GM12801 (cell line): ENCODE results near the gene AAR2.

Experiments used
- TF ChIP-seq, protein P1 (sequence below): IDR thresholded peaks from one replicate; pipeline ENCODE4 v1.5.1; 2011; ENCODE audit warnings: control low read depth; ENCODE audit not compliant: insufficient read length; ENCODE audit errors: extremely low read depth

Gene AAR2

DNA sequence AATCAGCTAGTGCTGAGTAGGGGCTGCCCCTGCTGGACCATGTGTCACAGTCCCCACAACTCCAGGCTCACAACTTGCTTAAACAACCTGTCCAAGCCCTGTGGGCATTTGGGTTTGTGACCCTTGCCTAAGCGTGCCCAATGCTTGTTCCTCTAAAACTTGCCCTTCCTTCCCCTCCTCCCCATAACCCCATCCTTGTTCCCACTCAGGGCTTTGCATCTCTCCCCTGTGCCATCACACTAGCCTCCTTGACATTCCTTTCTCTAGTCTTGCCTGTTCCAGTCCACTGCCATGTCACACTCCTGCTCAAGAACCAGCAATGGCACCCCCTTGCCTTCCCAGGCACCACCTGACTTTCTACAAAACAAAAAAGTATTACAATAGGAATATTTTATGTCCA lies 67.6 kb downstream of the AAR2 start:
- TF ChIP-seq, protein P1, sequence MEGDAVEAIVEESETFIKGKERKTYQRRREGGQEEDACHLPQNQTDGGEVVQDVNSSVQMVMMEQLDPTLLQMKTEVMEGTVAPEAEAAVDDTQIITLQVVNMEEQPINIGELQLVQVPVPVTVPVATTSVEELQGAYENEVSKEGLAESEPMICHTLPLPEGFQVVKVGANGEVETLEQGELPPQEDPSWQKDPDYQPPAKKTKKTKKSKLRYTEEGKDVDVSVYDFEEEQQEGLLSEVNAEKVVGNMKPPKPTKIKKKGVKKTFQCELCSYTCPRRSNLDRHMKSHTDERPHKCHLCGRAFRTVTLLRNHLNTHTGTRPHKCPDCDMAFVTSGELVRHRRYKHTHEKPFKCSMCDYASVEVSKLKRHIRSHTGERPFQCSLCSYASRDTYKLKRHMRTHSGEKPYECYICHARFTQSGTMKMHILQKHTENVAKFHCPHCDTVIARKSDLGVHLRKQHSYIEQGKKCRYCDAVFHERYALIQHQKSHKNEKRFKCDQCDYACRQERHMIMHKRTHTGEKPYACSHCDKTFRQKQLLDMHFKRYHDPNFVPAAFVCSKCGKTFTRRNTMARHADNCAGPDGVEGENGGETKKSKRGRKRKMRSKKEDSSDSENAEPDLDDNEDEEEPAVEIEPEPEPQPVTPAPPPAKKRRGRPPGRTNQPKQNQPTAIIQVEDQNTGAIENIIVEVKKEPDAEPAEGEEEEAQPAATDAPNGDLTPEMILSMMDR = no peak

DNA sequence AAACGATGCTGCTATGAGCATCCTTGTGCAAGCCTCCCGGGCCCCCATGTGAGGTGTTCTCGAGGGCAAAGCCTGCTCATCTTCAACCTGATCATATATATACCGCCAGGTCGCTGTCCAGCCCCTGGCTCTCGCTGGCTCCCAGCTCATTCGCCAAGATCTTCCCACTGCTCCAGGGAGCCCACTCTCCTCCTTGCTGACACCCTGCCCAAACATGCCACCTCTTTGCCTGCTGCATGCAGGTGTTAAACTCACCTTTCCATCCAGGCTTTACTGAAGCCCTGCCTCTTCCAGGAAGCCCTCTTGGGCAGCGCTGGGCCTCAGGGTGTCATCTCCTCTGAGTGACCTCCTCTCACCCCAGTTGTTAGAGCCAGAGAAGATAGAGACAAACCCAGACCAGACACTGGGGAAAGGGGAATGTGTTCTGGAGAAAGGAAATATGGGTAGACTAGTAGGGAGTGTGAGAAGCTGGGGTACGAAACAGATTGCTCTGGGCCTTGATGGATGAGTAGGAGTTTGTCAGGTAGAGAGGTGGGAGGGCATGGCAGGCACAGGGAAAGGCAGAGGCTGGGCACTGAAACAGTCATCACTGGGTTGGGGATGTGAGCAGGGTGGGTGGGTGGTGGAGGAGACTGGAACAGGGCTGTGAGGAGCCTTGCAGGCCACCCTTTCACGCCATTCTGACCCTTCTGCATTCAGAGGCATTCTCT lies 68.7 kb downstream of the AAR2 start:
- TF ChIP-seq, protein P1 = no peak

DNA sequence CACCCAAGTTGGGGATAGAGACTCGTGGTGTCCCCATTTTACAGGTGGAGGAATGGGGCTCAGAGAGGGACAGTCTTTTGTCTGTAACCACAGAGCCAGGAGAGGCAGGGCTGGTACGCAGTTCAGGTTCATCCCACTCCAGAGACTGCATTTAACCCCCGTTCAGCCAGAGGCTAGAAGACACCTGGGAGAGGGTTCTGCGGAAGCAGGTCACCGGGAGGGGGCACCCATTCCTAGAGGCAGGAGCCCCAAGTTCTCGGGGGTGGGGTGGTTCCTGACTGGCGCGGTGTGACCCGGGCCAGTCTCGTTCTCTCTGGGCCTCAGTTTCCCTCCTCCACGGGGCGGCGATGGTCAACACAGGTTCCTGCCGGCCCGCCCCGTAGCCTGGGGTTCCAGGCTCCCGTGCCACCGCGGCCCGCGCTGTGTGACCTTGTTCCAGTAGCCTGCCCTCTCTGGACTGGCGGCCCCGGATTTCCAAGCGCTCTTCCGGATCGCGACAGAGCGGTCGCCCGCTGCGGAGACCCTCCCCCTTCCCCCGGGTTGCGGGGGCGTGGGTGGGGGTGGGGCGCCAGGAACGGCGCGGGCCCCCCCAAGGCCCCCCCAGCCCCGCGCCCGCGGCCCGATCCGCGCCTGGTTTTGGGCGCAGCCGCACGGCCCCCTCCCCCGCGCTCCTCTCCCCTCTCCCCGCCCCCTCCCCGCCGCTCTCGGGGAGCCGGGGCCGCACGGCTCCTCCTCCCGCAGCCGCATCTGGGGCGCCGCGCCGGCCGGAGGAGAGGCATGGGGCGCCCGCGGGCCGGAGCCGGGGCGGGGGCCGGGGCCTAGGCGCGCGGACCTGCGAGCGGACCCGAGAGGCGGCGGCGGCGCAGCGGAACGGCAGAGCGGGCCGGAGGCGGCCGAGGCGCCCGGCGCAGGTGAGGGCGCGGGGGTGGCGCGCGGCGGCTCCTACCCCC lies 69.6 kb downstream of the AAR2 start, which contains the start of gene DLGAP4:
DLGAP4 (plus strand) TSS at position 738 of the 950 bp plus-strand sequence. CDS start 125,379 bp downstream, outside the sequence.
- TF ChIP-seq, protein P1 = no peak
